NK-92 (cell line): ENCODE data around the gene ERI3.

ENCODE experiments used
- DNase-seq: peaks from one replicate; lab custom pipeline; 2025; ENCODE audit not compliant: unreplicated experiment; lab: John Stamatoyannopoulos, UW

Gene ERI3

DNA sequence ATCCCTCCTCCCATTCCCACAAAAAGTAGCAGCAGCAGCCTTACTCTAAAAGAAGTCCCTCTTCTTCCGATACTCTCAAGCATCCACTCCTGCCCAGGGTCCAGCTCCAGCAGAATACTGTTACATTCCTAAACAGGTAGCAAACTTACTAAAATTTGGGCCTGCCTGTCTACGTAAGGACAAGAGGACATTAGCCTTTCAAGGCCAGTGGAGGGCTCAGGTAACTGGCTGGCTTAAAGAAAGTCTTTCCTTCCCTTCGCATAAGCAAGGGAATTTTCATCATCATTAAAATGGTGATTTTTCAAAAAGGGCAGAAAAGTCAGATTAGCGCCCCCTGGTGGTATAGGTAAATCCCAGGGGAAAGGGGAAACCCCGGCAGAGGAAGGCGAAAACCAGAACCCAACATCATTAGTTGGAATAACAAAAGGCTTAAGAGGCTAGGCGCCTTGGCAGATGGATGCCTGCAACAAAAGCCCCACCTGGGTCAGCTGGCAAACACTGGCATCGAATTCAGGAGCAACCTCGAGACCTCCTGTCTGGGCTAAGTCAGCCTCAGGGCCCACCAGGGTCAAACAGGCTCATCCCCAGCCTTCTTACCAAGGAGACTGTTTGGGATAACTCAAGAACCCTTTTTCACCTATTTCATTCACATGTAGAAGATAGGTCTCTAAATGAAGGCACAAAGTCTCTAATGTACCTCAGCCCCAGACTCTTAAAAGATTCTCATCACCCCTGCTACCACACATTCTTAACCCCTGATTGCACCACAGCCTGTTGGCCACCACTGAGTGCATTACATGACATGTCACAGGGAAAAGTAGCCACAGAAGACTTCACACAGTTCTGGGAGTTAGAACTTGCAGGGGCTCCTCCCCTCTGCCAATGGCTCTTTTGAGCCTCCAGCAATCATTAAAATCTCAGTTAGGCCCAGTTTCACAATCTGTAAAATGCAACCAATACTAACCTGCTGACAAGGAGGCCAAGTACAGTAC, 36.7 kb downstream of the ERI3 start:
- no peak for DNase-seq

DNA sequence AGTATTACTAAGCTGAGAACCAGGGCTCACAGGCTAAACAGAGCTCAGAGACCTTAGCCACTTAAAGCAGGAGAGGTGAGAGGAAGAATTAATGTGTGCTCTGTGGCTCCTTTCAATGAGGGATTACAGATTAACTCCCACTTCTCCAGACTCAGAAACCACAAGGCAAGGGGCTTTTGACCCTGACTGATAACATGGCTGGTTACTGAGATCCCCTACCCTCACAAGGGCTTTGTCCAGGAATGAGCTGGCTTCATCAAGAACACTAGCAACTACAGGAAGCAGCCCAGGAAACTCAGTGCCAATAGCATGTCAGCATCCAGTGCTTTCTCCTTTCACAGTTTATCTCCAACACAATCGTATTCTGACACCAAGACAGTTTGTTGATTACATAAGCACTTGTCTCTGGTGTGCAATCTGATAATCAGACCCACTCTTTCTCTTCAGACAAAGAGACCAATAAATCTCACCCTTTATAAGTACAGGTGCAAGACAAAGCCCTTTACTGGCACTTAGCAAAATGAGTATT, 38.8 kb downstream of the ERI3 start:
- no peak for DNase-seq

DNA sequence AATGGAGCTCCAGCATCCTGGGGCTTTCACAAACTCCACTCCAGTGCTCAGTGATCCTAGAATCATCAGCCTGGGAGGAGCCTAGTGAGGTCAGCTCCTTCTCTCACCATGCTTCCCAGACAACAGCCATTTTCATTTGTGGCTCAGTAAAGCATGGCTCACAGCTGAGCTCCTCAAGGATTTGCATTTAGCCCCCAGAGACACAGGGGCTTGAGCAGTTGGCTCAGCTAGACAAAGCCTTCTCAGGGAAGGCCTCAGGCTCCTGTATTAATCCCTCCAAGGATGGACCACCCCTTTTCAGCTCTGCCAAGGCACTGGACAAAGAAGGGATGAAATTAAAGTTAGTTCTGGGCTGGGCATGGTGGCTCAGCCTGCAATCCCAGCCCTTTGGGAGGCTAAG, 39.5 kb downstream of the ERI3 start:
- DNase-seq, result no peak

DNA sequence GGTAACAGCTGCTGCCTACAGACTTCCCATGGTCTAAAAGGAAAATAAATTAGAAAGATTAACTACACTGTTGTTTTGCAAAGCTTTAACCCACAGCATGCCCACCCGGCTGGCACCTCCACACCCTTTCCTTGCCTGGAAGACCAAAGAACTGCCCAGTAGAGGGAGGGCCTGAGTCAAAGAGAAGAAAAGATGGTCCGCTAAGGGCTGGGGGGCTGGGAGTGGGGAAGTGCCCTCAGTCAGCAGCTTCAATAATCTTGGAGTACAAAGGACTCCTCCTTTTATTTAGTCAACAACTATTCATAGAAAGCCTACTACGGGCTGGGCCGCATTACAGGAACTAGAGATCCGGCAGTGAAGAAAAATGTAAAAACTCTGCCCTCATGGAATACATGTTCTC, 40.6 kb downstream of the ERI3 start:
- no peak for DNase-seq

DNA sequence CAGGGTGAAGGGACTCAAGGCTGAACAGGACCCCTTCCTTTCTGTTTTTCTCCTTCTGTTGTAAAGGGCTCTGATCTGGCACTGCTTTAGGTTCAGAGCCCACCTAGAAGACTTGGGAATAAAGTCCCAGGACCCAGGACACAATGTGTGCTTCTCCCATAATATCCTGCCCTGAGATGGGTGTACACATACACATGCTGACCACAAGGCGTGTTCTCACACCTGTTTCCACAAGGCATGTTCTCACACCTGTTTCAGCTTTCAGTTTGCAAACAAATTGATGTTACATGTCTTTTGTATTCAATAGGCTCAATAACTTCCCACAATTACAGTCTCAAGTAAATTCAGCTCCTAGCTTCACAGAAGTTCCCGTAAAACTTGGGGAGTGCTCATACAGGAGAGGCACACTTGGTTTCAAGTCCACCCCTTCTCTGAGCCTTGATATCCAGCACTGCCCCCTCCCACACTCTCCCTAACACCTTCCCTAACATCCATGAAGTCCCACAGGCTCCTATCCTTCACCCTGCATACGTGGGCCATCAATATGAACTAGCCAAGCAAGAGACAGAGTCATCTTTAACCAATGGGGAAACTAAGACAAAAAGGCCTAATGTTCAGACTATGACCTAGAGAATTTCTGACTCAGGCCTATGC, 41.7 kb downstream of the ERI3 start:
- DNase-seq, result no peak

DNA sequence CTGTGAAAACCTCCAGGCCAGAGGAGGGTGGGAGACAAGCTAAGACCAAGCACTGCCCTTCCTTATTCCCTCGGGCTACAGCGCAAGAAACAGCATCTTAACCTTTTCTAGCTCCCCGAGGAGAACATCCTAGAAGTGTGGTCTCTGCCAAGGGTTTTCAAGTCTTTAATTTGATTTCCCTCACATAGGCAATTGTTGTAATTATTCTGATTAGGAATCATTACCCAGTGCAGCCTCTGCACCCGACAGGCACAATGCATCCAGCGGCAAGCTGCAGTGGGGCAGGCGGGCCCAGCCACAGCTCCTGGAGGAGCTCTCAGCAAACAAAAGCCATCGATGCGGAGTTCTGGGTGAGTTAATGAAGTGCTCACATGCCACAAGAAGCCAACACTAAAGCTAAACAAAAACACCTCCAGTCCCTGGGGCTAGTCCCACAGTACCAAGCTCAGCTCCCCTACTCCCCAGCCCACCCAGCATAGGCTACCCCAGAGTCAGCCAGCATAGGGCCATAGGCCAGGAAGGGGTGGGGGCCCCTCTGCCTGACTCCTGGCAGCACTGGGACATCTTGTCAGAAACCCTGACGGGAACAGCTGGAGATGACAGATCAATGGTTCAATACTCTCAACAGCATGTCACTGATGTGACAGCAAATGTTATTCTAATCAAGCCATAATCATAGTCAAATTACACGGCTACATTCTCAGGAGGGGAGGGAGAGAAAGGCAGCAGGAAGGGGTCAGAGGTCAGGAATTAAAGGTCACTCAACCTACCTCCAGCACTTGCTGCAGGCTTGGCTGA, 42.5 kb downstream of the ERI3 start:
- DNase-seq, result no peak

DNA sequence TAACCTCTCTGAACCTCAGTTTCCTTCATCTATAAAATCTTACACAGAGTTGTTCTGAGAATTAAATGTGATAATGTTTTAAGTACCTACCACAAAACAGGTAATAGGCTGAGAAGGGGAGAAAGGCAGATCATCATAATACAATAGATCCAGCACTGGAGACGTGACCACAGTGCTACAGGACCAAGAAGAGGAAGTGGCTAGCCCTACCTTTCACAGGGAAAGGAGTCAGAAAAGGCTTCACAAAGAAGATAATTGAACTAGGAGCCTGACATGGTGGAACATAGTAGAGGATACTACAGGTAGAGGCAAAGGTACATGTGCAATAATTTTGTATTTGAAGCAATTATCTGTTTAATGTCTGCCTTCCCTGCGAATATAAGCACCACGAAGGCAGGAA, 45.1 kb downstream of the ERI3 start:
- no peak for DNase-seq

DNA sequence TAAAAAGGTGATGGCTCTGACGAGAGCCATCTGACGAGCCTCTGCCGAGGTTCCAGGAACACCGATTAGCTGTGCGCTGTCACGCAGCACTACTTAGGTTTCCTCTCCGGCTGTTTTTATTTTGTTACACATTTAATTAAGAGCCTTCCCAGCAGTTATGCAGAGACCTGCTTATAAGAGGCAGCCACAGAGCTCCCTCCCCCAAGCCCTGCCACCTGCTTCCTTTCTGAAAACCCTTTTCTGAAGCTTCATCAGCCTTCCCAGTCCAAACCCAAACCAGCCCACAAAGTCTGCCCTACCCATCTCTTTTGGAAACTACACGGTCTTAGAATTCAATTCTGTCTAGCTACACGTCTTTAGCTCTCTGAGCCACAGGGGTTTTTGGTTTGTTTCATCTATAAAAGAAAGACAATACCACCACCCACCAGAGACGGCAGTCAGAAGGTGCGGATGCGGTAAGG, 49.1 kb downstream of the ERI3 start:
- DNase-seq, result no peak

DNA sequence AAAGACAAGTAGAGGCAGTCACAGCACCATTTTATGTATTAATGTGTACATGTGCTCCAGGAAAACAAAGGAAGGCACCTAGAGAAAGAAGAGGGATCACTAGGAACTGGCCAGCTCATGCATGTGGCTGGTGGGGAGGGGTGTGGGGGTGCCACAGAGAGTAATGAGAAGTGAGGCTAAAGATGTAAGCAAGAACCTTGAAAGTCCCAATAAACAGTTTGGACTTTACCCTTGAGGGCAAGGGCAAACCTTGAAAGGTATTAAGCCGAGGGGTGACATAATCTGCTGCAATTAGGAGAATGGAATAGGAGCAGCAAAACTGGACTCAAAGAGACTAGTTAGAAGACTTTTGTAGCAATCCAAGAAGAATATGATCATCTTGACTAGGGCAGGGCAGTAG, 51.5 kb downstream of the ERI3 start:
- no peak for DNase-seq

DNA sequence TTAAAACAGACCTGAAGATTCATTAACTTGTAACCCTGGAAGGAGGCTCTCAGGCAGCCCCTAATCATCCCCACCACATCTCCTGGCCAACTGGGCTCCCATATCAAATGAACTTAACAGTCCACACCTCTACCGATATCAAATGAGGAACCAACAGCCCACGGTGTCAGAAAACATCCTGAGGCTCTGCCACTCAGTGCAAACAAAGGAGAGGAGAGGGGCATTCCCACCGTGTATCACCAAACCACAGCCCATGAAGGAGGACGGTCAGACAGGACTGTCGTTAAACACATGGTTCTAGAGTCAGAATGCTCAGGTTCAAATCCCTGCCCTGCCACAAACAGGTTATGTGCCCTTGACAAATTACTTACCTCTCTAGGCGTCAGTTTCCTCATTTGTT, 52.5 kb downstream of the ERI3 start:
- DNase-seq, result no peak

DNA sequence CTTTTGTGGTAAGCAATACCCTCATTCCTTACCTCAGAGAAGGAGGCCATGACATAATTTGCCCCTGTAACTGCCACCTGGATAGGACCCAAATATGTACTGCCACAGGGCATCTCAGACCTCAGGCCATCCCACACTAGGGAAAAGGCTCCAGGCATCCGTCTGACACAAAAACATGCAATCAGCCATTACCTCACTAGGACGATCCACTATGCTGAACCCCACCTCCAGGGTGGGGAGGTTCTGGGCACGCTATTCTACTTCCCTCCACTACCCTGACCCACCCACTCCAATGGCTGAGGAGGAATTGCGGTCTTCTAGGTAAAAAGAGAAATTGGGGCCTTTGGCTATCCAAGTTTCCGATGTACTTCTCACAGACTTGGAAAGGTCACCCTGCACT, 53.6 kb downstream of the ERI3 start:
- DNase-seq, result no peak

DNA sequence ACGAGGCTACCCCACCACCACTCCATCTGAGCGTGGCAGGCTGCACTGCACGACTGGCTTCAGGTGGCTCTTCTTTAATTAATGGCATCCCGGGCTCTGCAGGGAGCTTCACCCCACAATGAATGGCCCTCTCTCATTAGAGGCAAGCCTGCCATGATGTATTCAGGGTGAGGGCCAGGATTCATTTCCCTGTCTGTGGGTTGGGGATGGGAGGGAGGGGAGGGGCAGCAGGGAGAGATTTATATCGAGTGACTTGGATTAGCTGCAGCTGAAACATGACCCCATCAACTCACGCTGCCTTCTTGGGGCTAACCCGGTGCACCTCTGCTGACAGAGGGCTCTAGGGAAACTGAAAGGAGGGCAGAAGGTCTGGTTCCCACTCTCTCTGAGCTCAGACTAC, 54.2 kb downstream of the ERI3 start:
- no peak for DNase-seq

DNA sequence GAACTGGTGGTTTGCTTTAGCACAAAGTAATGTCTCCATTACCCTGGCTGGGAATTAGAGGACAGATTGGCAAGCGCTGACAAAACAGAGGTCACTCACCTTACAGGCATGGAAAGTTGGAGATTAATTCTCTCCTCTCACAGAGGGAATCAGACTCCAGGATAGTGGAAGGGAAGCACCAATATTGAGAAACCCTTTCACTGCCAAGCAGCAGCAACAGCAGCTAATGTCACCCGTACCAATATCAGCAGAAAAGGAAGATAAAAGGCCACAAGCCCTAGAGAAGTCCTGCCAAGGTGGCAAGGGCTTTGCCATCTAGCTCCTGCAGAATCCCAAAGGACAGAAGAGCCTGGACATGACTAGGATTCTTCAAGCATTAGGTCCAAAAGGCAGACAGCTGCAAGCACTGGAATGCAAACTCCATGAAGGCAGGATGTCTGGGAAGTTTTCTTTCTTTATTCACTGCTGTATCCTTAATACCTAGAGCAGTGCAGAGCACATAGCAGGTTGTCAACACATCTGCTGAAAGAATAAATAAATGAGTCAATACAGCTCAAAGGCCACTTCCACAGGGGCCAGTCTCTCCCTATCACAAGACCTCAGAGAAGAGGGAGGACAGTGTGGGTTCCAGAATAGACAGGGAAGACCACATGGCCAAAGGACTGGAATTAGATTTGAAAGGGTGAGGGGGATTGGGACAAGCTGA, 57.2 kb downstream of the ERI3 start:
- no peak for DNase-seq

DNA sequence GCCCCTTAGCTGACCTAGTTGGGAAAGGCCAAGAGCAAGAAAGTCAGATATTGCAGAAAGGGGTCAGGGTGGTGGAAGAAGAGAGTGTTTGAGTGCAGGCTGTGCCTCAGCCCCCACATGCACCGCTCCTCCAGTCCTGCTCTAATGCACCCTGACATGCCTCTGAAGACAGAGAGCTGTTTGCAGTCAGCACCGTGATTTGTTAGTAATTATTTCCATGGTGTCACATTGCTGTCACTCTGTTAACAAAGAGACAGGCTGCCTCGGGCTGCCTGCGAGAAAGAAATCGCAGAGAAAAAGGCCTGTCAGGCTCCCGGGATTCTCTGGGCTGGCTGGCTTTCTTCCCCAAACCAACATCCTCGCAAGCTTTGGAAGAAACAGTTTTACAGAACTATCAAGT, 58.3 kb downstream of the ERI3 start:
- DNase-seq, result no peak

DNA sequence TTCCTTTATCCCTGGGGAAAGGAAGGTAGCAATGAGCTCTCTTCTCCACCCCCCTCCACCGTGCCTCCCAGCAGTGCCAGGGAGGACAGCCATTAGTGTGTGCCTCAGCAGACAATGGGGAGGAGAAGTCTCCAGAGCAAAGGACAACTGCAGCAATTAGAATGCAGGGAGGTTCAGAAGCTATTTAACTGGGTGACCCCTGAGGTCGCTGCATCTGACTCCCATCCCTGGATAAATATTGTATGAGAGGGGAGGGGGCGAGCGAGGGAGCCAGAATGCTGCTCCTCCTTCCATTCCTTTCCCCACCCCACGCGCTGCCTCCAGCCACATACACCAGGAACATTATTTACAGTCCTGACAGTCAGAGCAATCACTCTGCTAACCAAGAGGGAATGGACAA, 59.0 kb downstream of the ERI3 start:
- no peak for DNase-seq

DNA sequence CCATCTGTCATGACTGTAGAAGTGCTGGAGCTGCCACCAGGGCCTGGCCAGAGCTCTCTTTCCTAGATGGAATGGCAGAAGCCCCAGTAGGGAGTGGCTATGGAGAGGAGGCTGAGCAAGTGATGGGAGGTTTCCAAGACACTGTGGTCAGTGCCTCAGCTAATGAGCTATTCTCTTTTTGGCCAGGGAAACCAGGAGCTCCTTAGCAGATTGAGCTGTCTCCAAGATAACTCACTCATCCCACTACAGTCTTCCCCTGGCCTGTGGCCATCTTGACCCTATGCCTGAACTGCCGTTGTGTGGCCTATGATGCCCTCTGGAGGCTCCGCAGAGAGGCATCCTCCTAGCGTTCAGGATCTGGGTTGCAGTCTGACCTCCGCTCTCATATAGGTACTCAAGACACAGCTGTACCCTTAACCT, 60.5 kb downstream of the ERI3 start:
- no peak for DNase-seq

DNA sequence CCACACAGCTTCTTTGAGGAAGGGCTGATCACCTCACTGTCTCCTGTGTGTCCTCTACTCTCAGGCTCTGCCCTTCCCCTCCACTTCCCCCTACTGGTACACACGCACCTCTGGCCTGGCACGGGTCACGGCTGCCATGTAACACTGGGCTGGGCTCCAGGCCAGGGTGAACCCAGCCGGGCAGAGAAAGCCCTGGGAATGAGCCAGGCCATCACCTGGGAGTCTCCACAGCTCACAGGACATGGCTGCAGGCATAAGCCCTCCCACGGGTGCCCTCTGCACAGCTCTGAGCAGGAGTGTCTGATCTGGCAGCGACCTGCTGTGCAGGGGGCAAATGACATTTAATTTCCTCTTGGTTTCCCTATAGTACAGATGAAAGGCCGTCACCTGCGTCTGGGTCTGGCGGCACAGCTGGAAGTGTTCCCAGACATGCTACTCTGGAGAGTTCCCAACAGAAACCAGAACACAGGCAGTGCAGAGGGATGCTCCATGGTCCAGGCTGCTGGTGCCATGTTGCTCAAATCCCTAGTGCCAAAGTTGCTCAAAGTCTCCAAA, 61.2 kb downstream of the ERI3 start:
- DNase-seq, result no peak

DNA sequence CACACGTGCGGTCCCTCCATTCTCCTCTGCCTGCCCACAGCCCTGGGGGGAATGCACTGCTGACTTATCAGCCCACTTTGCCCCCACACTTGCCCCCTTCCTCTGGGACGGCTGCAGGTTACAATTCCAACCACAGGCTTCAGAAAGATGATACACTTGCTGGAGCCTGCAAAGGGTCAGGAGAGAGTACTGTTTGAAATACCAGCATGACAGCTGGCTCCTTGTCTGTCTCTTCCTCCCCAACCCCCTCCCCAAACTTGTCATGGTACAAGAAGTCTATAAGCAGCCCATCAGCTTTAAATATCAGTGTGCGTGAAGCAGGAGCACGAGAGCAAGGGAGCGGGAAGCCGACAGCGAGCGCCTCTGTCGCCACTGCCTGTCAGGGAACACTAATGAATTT, 62.4 kb downstream of the ERI3 start:
- no peak for DNase-seq

DNA sequence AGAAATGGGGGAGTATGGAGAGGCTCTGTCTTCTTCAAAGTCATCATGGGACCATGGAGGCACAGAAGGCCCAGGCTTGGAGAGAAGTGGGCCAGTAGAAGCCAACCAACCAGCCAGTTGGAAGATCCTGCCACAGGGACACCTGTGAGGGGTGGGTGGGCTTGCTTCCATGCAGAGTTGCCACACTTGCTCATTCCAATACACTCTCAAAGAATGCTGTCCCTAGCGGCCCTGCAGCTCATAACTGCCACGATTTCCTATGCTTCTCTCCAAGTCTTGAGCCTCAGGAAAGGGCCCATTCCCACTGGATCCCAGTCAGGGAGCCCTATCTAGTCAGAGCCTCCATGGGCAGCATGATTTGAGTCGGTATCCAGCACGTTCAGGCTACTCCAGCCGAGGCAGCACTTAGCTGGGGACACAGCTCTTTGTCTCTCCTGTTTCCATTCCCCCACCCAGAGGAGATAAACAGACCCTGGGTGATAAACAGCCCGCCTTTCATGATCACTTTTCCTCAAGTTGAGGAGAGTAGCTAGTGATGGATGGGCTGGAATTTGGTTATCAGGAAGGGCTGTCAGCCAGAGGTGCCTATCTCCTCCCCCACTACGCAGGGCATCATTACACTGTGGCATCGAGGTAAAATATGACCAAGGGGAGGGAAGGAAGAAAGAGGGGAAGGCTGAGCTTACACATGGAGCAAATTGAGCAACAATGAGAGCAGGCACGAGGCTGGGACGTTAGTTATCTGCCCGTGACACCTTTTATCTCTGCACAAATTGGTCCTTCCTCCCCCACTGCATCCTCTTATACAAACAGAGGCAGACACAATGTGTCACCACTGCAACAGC, 64.6 kb downstream of the ERI3 start:
- DNase-seq, result no peak
